Fibroblast of mammary gland (primary cell): Measurements from ENCODE around the gene MAP3K7.
A peak's percentile ranks its signal among the peaks of the same experiment; 100 is the strongest.

Experiments
- DNase-seq: peaks from one replicate; pipeline ENCODE4 v3.0.0-alpha.2; 2010; ENCODE audit warnings: low read depth
- H3K4me3 ChIP-seq: 2 replicates; pipeline ENCODE4 v1.5.1; 2011; ENCODE audit warnings: low read depth, mild to moderate bottlenecking, low read length, moderate library complexity; ENCODE audit not compliant: control insufficient read depth
- CTCF ChIP-seq: conservative IDR thresholded peaks from 2 replicates; pipeline ENCODE4 v1.5.1; 2011; ENCODE audit warnings: low read depth, low read length, inconsistent platforms; ENCODE audit not compliant: control insufficient read depth, insufficient read depth

Gene MAP3K7

DNA sequence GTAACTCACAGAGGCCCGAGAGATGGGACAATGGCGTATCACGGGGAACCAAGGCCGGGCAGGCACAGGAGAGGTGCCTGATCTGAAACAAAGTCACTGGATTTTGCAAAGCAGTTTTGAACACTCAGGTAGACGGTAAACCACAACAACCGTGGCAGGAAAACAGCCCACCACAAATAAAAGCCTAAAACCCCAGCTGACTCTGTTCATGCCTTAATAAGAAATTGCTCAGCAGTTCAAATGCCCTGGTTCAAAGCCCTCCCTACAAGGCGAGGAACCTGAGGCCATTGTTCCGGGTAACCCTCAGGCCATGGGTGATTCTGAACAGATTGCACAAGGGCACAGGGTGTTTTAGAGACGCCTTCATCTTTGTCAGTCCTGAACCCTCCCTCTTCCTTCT lies 114.2 kb downstream of the MAP3K7 start:
- no peak for DNase-seq
- no peak overlapping the region for H3K4me3 ChIP-seq
- TF ChIP-seq CTCF: no peak

GRCh38 chr6:90471263-90471662 lies 115.6 kb downstream of the MAP3K7 start:
- no peak overlapping the region for H3K4me3 ChIP-seq
- TF ChIP-seq CTCF: no peak
- no peak for DNase-seq

- no peak overlapping the region for H3K4me3 ChIP-seq
- peak; percentile 41 for DNase-seq
- TF ChIP-seq CTCF: no peak
Measured at GRCh38 chr6:90469906-90470305, 117.0 kb downstream of the MAP3K7 start.

- no peak for DNase-seq
- TF ChIP-seq CTCF: no peak
- no peak overlapping the region for H3K4me3 ChIP-seq
Measured at GRCh38 chr6:90468859-90469258, 118.0 kb downstream of the MAP3K7 start.

- H3K4me3 ChIP-seq: no peak overlapping the region
- no peak for TF ChIP-seq CTCF
- DNase-seq: peak; percentile 78
Measured at GRCh38 chr6:90468080-90468479, 118.8 kb downstream of the MAP3K7 start.

DNA sequence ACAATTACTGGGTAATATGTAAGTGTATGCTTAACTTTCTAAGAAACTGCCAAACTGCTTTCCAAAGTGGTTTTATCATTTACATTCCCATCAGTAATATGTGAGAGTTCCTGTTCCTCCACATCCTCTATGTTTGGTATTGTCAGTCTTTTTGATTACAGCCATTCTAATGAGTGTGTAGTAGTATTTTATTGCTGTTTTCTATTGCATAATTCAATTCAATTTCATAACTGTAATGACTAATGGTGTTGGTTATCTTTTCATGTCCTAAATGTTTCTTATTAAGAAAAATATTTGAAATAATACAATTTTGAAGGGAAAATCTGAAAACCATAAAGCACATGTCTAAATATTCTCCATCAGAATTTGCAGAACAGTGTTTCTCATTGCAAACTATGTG lies 119.3 kb downstream of the MAP3K7 start:
- TF ChIP-seq CTCF: no peak
- H3K4me3 ChIP-seq: no peak overlapping the region
- DNase-seq: no peak

GRCh38 chr6:90466154-90466940 lies 120.5 kb downstream of the MAP3K7 start:
- no peak overlapping the region for H3K4me3 ChIP-seq
- DNase-seq: peak; percentile 20
- TF ChIP-seq CTCF: no peak
